ENCODE measurements around the gene CAPNS2. TPM values are rescaled to one million over a fixed set of nuclear protein-coding genes. Genes with fewer than 3 reads are reported as not detected.

CAPNS2 gene
- total RNA-seq, 1 donor = 0.81 TPM

Other genes starting within 250 kb of the CAPNS2 start
- not detected for gene IRX6, start 242.5 kb upstream of the CAPNS2 start, total RNA-seq
- gene MMP2, start 87.5 kb upstream of the CAPNS2 start, total RNA-seq = 45.8 TPM
- 33.1 TPM for gene LPCAT2, start 57.6 kb upstream of the CAPNS2 start, total RNA-seq
- 0.27 TPM for gene SLC6A2, start 89.3 kb downstream of the CAPNS2 start, total RNA-seq

Data from hematopoietic multipotent progenitor cell (in vitro differentiated cells).